SIG-M5 (cell line): ENCODE measurements around the gene ZFYVE26.

Experiments used
- DNase-seq: peaks from one replicate; lab custom pipeline; 2025; lab: John Stamatoyannopoulos, UW

ZFYVE26 gene

GRCh38 chr14:67815573-67816225, 691 bp downstream of the ZFYVE26 start:
- DNase-seq, result no peak

- DNase-seq, result no peak
These were observed 1.6 kb downstream of the ZFYVE26 start for GRCh38 chr14:67814821-67815220.

GRCh38 chr14:67806246-67806645, 10.1 kb downstream of the ZFYVE26 start:
- no peak for DNase-seq

- DNase-seq, result no peak
These were observed 15.6 kb downstream of the ZFYVE26 start for GRCh38 chr14:67800743-67801142.

GRCh38 chr14:67798731-67799130, 17.7 kb downstream of the ZFYVE26 start:
- DNase-seq, result no peak

GRCh38 chr14:67787673-67788072, 28.7 kb downstream of the ZFYVE26 start:
- no peak for DNase-seq

GRCh38 chr14:67785270-67786109, 30.9 kb downstream of the ZFYVE26 start:
- DNase-seq, result no peak

- no peak for DNase-seq
These were observed 32.1 kb downstream of the ZFYVE26 start for GRCh38 chr14:67784244-67784823.

- no peak for DNase-seq
These were observed 34.3 kb downstream of the ZFYVE26 start for GRCh38 chr14:67782090-67782489.

GRCh38 chr14:67778792-67779191, 37.6 kb downstream of the ZFYVE26 start:
- no peak for DNase-seq

GRCh38 chr14:67776653-67777322, 39.6 kb downstream of the ZFYVE26 start:
- DNase-seq, result no peak

- no peak for DNase-seq
These were observed 42.5 kb downstream of the ZFYVE26 start for GRCh38 chr14:67773844-67774377.

GRCh38 chr14:67768219-67768618, 48.2 kb downstream of the ZFYVE26 start:
- no peak for DNase-seq

- DNase-seq, result peak; percentile 18
These were observed 50.2 kb downstream of the ZFYVE26 start for GRCh38 chr14:67766035-67766680.

GRCh38 chr14:67765192-67765834, 51.1 kb downstream of the ZFYVE26 start:
- DNase-seq, result no peak

GRCh38 chr14:67764496-67764895, 51.9 kb downstream of the ZFYVE26 start:
- no peak for DNase-seq

GRCh38 chr14:67763158-67763822, 53.1 kb downstream of the ZFYVE26 start:
- DNase-seq, result no peak

- DNase-seq, result no peak
These were observed 54.3 kb downstream of the ZFYVE26 start for GRCh38 chr14:67762051-67762450.

- DNase-seq, result no peak
These were observed 56.5 kb downstream of the ZFYVE26 start for GRCh38 chr14:67759916-67760315.

- no peak for DNase-seq
These were observed 59.2 kb downstream of the ZFYVE26 start for GRCh38 chr14:67757175-67757574.

- DNase-seq, result no peak
These were observed 59.9 kb downstream of the ZFYVE26 start for GRCh38 chr14:67756496-67756895.
